Suprapubic skin (tissue), 4 donors: ENCODE measurements around the gene AGPAT2.

Experiments used
- EP300 ChIP-seq: sonication (generic); formaldehyde crosslinking; IDR thresholded peaks from one replicate; pipeline ENCODE4 v1.6.1; 2017; ENCODE audit warnings: antibody characterized with exemption
- POLR2A ChIP-seq, 2 donors: fragments of 450-650 bp; IDR thresholded peaks; one replicate each; pipeline ENCODE4 v1.6.1; 2017; ENCODE audit warnings: antibody characterized with exemption in 2 of 2, mild to moderate bottlenecking in 2 of 2, moderate library complexity in 2 of 2
- POLR2AphosphoS5 ChIP-seq, 3 donors: sonication (generic); formaldehyde crosslinking; IDR thresholded peaks; one replicate each; pipeline ENCODE4 v1.6.1; 2017; ENCODE audit warnings: antibody characterized with exemption in 3 of 3
- TF ChIP-seq, protein P1 (sequence below), 2 donors: fragments of 200-600 bp in 1 of 2; fragments of 450-650 bp in 1 of 2; sonication (generic) in 1 of 2; IDR thresholded peaks; one replicate each; pipeline ENCODE4 v1.5.1; 2016 to 2019; ENCODE audit warnings: antibody characterized with exemption in 2 of 2, mild to moderate bottlenecking in 1 of 2, moderate library complexity in 1 of 2

DNA sequence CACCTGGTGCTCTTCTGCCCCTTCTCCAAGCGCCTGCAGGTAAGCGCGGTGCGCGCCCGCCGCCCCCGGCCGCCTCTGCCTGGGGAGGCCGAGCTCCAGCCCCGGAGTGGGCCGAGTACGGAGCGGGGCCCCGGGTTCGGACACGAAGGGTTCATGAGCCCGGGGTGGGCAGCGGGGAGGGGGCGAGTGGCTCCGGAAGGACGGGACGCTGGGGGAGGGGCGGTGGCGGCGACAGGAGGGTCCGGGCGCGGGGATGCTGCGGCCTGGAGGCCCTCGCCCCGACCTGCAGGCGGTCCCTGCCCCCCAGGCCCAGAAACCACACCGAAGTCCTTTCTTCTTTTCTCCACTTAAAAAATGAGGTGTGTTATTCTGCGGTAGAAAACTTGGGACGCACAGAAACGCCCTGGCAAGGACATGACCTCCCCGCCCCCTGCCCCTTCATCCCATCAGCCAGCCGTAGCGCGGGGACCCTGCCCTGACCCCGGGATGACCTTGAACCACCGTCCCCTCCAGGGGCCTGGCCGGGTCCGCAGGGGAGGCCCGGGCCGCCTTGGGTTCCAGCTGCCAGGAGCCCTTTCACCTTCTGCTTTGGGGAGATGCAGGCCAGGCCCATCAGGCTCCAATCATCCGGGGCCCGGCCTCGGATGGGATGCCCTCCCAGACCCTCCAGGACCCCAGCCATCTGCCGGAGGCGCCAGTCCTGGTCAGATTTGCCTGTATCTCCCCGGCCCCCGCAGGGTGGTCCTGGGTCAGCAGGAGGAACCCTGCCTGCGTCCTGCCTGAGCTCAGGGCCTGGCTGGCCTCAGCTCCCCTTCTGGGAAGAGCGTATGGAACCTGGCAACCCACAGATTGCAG lies 25.7 kb upstream of the AGPAT2 start:
- TF ChIP-seq, protein P1, sequence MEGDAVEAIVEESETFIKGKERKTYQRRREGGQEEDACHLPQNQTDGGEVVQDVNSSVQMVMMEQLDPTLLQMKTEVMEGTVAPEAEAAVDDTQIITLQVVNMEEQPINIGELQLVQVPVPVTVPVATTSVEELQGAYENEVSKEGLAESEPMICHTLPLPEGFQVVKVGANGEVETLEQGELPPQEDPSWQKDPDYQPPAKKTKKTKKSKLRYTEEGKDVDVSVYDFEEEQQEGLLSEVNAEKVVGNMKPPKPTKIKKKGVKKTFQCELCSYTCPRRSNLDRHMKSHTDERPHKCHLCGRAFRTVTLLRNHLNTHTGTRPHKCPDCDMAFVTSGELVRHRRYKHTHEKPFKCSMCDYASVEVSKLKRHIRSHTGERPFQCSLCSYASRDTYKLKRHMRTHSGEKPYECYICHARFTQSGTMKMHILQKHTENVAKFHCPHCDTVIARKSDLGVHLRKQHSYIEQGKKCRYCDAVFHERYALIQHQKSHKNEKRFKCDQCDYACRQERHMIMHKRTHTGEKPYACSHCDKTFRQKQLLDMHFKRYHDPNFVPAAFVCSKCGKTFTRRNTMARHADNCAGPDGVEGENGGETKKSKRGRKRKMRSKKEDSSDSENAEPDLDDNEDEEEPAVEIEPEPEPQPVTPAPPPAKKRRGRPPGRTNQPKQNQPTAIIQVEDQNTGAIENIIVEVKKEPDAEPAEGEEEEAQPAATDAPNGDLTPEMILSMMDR (IDR thresholded peaks at IDR 0.05): no peak
- TF ChIP-seq POLR2A (IDR thresholded peaks at IDR 0.05) (no peak), POLR2AphosphoS5 (IDR thresholded peaks at IDR 0.05) (no peak), EP300 (no peak)
